ENCODE measurements around the gene GTF2E1.
A peak's percentile ranks its signal among the peaks of the same experiment; 100 is the strongest.
"Not testable (repeated sequence)": the region's sequence is repeated elsewhere in the genome, so short reads cannot be mapped to it uniquely, and the experiment has no call there.

The GTF2E1 gene

DNA sequence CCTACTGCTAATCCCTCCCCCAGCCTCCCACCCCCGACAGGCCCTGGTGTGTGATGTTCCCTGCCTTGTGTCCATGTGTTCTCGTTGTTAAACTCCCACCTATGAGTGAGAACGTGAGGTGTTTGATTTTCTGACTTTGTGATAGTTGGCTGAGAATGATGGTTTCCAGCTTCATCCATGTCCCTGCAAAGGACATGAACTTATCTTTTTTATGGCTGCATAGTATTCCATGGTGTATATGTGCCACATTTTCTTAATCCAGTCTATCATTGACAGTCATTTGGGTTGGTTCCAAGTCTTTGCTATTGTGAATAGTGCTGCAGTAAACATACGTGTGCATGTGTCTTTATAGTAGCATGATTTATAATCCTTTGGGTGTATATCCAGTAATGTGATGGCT lies 16.0 kb downstream of the GTF2E1 start:
- not testable (repeated sequence) for DNase-seq

DNA sequence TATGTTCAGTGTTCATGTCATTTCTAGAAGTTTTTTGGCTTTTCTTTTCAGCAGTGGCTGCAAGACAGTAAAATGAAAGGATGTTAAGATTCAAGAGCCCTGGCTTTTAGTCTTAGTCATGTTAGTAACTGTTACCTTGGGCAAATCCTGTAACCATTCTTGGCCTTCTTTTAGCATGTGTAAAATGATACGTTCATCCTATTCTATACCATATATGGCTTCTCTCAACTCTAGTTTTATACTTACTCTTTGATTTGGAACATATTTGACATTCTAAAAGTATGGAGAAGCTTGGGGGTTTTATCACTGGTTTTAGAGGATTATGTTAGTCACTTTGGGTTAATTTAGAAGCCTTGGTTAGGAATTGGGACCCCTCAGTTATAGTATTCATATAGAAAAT lies 20.1 kb downstream of the GTF2E1 start:
- no peak for DNase-seq

DNA sequence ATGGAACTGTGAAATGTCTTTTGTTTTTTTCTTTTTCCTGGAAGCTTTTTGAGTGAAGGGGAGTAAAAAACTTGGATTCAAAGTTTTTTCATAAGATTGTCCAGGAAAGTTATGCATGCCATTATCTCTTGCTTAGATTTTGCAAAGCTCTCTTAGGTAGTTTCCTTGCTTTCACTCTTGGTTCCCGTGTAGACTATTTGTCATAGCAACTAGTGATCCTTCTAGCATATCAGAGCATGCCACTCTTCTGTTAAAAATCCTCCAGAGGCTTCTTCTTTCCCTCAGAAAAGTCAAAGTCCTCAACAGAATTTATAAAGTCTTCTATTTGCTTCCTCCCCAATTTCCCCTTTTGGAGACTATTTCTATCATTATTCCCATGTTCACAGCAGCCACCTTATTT lies 21.1 kb downstream of the GTF2E1 start:
- no peak for DNase-seq

DNA sequence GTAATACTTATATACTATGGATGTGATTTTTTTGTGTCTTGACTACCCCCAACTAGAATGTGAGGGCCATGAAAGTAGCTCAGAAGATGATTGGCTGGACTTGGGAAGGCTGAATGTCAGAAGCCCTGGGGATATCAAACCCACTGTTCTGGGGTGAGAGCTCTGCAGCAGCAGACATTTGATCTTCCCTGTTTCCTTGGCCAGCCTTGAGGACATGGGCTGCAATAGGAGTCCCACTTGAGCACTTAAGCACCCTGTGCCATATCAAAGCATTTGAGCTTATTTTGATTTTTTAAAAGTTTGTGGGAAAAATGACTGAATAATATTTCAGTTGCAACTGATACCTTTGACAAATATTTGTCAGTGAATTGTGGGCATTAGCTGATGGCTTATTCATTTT lies 21.7 kb downstream of the GTF2E1 start:
- DNase-seq = no peak

DNA sequence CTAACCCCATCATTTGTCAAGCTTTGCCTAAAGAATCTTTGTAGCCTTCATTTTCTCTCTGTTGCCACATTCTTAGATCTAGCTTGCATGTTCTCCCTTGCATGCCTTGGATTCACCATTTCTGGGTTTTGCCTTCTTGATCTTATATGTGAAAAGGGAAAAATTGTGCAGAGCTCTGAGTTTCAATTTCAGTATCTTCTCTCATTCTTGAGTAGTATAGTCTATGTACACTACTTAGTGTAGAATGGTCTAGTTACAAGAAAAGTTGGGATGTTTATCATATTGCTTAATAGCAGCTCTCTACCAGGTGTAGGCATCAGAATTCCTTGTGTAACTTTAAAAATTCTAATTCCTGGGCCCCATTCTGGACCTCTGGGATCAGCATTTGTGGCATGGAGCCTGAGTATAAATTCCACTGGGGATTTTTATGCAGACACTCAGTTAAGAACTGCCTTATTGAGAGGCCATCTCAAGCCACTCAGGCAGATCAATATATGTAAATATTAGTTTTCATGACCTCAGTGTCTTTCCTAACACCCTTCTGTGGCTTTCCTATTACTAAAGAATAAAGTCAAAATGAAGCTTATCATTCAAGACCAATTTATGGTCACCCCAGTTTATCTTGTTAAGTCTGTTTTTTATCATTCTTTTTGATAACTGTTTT lies 23.4 kb downstream of the GTF2E1 start:
- no peak for DNase-seq

DNA sequence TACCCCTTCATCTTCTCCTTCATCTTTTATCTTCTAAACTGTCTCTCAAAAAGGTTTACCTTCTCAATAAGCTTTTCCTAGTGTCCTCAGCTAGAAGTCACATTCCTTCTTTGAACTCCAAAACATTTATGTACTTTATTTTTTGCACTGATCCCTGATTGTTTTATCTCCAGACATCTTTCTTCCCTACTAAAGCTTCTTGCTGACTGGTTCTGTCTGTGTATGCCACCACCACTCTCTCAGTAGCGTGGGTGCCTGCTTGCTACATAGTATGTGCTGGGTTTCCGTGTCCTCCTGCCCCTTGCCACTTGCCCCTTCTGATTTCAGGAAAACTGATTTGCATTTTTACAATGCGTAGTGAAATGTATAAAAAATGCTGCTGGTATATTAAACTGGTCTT lies 24.0 kb downstream of the GTF2E1 start:
- DNase-seq = no peak

DNA sequence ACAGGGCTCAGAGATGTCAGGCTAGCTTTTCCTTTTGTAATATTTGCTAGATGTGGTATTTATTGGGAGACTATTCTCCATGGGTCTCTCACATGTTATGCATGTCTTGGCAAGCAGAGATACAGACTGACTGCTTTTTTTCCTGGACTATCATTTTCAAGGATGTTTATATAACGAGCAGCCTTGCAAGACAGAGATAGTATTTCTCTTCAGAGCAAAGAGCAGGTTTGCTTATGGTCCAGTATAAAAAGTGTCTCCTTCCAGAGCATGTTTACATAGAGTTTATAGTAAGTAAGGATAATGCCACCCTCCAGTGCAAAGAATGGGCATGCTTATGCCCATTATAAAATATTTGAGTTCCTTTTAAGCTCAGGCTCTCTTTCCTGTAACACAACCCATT lies 24.6 kb downstream of the GTF2E1 start:
- no peak for DNase-seq

DNA sequence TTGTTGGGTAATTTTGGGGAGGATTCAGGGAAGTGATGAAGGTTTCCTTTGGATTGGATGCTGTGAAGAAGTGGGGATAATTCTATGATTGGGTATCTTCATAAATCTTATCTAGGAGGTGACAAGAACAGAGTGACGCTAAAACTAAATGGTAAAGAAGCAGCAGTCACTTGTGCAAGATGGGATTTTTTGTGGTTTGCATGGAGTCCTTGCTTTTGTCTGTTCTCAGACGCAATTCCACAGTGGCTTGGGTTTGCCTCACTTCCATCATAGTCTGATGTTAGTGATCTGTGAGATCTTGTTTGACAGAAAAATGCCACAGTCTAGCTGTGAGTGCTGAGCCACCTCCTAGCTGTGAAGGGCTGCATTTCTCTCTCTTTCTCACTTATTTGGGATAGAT lies 26.9 kb downstream of the GTF2E1 start:
- DNase-seq = no peak

DNA sequence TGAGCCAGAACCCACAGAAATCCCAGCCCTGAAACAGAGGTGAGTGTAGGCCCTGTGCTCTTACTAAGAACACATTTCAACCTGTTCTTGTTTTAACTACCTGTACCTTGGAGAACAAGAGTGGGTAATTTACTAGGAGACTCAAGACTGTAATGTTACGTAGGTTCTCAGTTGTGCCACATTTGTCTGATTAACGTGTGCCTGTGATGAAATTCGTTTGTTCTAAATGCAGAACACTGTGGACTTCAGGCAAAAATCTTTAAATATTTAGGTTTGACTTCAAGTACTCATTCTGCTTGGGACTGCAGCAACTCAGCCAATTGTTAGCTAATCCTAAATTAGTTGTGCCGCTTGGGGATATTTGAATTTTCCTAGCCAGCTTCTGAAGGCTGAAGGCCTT lies 28.3 kb downstream of the GTF2E1 start:
- DNase-seq = no peak

DNA sequence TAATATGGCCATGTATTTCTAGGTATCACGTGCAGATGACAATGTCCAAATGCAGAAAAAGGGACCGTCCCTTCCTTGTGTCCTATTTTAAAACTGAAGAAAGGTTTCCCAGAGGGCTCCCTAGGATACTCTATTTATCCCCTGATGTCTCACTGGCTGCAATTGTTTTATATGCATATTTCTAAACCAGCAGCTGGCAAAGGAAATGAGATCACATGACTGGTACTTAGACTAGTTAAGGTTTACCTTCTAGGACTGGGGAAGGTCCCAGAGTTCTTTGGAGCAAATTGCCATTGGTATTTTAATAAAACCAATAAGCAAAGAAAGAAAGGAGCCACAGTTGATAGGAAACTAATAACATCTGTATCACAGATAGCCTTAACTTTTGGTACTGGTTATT lies 29.5 kb downstream of the GTF2E1 start:
- no peak for DNase-seq

DNA sequence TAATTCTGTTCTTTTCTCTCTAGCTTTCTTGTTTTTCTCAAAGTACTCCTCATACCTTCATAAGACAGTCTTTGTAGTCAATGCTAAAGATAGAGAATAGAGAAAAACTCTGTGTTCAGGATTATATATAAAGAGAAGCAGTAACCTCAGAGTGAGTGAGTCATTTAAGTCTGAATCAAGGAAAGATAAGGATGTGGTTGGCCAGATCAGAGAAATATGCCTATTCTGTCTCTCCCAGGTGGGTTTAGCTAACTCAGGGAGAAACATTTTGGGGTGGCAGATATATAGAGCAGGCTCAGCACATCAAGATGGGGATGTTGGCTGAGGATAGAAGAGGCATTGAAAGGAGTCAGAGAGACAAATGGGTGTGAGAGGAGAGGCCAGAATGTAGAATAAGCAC lies 31.4 kb downstream of the GTF2E1 start:
- no peak for DNase-seq

DNA sequence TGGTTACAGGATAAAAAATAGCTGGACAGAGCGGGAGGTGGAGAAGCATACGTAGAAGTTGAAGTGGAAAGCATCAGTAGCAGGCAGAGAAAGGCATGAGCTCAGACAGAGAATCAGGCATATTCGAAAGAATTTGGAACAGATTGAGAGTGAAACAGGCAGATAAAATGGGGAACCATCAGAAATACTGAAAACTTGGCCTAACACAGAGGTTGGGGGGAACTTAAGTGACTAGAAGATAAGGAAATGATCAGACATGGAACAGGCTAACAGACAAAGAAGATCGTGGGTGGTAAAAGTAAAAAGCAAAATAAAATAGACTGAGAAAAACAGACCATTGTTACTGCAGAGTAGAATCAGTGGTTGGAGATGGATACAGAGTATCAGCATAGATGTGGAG lies 32.9 kb downstream of the GTF2E1 start:
- DNase-seq = no peak

DNA sequence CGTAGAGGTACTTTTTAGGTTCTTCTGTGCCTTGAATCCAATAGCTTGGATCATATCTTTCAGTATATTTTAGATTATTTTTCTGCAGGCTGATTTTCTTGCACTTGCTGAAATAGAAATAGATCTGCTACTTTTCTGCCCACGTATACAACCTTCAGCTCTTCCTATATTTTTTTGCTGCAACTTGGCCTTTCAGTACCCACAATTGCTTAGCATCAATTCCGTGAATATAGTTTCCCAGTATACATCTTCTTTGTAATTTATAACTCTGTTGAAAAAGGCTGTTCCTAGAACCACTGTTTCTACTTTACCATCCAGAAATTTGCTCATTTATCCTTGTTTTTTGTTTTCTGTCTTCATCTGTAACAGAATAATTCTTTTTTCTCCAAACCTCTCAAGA lies 36.2 kb downstream of the GTF2E1 start:
- no peak for DNase-seq

DNA sequence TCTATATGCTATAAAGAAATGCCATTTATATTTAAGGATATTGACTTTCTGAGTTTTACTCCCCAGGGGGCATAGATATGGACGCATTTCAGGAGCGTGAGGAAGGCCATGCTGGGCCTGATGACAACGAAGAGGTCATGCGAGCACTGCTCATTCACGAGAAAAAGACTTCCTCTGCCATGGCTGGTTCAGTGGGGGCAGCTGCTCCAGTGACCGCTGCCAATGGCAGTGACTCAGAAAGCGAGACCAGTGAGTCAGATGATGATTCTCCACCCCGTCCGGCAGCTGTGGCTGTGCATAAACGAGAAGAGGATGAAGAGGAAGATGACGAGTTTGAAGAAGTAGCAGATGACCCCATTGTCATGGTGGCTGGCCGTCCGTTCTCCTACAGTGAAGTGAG lies 38.4 kb downstream of the GTF2E1 start:
- no peak for DNase-seq

DNA sequence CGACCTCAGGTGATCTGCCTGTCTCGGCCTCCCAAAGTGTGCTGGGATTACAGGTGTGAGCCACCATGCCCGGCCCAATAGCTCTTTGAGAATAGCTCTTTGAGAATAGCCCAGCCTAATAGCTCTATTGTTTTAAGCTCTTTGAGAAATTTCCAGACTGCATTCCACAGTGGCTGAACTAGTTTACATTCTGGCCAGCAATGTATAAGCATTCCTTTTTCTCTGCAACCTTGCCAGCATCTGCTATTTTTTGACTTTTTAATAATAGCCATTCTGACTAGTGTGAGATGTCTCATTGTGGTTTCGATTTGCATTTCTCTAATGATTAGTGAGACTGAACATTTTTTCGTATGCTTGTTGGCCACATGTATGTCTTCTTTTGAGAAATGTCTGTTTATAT lies 43.3 kb downstream of the GTF2E1 start:
- not testable (repeated sequence) for DNase-seq

DNA sequence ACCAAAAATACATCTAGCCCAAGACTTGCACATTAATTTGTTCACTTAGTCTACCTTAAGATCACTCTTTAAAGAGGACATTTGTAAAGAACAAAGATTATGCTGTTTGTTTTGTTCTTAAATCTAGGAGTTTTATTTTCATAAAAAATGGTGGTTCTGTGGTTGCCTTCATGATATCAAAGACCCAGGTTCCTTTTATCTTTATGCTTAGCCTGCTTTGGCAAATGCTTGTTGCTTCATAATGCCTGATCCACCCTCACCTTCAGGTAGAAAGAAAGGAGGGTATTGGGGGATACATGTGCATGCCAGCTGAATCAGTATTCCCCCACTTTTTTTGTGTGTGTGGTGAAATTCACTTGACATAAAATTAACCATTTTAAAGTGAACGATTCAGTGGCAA lies 48.5 kb downstream of the GTF2E1 start:
- DNase-seq = no peak

DNA sequence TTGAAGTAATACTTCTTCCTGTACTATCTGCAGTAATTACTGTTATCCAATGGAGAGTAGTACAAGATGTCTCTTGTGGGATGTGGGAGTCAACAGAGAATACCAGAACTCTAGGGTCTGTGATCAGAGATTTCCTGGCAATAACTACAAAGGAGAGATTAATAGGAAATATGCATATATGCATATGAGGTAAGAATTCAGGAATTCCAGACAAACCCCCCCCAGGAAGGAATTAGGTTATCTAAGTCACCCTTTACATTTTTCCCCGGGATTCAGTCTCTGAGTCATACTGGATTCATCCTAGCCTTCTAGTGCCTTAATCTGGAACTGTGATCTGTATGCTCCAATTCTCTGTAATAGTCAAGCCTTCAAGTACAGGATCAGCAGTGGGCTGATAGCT lies 49.4 kb downstream of the GTF2E1 start:
- no peak for DNase-seq

DNA sequence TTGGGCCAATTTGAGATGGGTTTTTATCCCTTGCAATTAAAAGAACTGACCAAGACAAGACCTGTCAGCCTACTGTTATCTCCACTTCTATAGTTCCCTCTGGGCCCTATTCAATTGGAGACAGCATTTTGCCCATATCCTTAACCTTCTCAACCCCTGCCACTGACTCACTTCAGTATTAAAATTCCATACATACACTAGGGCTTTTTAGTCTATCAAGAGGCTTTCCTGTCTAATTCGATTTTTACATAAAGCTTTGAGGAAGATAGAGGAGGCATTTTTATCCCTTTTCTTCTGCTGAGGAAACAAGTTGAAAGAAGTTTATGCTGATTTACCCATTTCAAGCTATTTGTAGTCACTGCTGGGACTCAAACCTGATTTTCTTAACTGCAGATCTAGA lies 51.1 kb downstream of the GTF2E1 start:
- DNase-seq = no peak

DNA sequence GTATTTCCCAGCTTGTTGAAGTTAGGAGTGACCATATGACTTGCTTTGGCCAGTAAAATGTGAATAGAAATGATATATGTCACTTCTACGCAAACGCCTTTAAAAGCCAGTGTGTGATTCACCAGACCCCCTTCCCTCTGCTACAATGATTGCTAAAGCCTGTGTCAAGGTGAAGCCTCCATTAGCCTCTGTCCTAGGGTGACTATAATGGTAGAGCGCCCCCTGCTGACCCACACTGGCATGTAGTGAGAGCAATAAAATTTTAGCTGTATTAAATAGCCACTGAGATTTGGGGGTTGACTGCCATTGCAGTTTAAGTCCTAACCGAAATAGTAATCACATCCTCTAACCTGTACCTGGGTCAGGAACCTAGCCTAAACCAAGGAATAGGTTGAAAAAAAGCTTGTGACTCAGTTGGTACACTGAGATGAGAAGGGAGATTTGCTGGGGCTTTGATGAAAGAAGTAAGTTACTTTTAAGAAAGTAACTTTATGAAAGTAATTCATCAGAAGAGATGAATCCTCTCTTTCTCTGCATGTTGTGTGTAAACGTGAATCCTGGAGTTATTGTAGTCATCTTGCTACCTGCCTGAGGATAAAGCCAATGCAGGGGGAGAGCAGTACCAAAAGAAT lies 52.6 kb downstream of the GTF2E1 start:
- DNase-seq = peak; percentile 85

DNA sequence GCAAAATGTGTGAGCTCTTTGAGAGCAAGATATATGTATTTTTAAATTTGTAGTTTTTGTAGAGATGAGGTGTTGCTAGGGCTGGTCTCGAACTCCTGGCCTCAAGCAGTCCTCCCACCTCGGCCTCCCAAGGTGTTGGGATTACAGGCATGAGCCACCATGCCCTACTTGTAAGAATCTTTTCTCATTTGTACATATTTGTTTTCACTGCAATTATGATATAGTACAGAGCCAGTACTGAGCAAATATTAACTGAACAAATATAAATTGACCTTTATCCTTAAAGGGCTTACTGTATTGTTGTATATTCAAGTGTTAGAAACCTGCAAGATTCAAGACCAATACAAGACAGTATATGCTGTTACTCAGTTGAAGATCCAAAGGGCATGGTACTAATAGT lies 53.4 kb downstream of the GTF2E1 start:
- DNase-seq = no peak

DNA sequence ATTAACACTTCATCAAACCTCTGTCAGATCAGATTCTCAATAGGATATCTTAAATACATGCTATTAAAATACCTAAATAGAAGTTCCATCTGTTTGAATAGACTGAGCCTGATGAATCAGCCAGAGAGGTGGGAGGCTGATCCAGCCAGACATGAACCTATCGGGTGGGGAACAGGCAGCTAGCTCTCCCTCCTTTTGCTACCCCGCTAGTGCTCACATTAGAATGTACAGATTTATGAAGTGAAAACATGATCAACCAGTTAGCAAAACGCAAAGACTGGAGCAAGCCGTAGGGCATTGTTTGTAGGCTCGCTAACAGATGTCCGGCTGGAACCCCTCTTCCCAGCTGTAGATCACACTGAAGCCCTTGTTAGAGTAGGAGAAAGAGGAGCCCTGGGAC lies 54.4 kb downstream of the GTF2E1 start:
- DNase-seq = no peak

DNA sequence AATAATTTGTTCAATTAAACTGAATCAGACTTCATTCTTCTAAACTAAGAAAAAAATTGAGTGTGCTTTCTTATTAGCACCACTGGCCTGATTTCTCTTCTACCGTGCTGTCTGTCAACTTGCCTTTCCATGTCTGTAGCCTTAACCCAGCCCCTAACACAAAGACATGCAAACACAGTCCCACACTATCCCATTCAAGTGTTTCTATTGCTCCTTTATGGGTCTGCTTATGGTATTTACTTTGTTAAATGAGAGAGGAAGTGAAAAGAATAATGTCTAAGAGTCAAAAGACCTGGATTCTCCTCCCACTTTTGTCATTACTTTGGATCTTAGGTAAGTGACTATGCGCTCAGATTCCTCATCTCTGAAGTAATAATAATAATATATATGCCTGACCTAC lies 55.3 kb downstream of the GTF2E1 start:
- no peak for DNase-seq

DNA sequence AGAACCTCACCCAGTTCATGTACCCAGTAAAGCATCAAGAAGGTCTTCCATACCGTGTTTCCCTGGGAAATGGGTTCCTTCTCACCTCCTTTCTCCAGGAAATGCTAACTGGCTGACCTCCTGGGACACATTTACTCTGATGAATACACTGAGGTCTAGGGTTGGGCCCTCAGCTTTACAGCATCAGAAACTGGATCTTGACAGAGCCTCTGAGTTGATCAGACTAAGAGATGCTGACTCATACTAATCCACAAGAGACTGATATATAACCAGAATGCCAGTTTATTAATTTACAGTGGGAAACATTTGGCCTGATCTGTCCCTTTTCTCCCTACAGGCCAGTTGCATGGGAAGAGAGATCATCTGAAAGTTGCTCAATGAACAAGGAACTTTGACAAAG lies 55.8 kb downstream of the GTF2E1 start:
- DNase-seq = no peak

DNA sequence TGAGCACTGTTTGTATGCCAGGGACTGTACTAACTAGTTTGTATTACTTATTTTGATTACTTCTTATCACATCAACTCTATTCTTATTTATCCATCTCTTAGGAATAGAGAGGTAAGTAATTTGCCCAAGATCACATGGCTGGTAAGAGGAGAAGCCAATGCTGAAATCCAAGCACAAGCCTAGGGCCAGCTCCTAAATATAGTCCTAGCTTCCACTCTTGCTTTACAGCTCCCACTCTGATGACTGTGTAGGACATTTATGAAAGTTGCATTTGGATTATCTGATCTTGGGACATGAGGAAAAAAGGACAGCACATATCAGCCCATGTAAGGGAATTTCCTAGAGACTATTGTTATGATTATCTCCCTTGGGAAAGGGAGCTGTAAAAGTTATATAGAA lies 58.1 kb downstream of the GTF2E1 start:
- DNase-seq = no peak

DNA sequence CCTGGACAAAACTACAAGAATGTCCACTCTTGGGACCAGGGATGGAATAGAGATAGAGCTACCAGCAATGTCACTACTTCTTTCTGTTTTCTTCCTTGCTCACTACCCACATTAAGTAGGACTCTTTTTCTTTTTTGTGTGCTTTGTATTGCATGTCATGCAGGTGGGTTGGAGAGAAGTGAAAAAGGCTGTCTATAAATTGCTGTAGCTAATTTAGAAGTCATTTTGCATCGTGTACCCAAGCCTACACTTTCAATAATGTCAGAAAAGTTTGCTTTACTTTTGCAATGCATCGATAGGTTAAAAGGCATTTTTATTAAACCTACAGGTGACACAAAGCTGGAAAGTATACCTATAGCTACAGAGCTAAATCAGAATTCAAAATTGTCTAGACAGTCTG lies 58.9 kb downstream of the GTF2E1 start:
- DNase-seq = no peak

All from CD4-positive, alpha-beta T cell treated with Interleukin-17A for 1 hour (primary cell).